Activated T-cell treated with anti-CD3 and anti-CD28 coated beads, Interleukin-2, amount 50 U/mL, for 24 hours (primary cell): Measurements from ENCODE around the gene KRT72.

Source experiments
- DNase-seq: peaks from one replicate; pipeline ENCODE4 v3.0.0-alpha.2; 2020
- H3K27ac Mint-ChIP-seq: 2 replicates; pipeline ENCODE4 v1.8.0; 2020; ENCODE audit warnings: mild to moderate bottlenecking, mixed read lengths
- H3K27me3 Mint-ChIP-seq: 2 replicates; pipeline ENCODE4 v1.8.0; 2020; ENCODE audit warnings: mixed read lengths
- H3K36me3 Mint-ChIP-seq: 2 replicates; pipeline ENCODE4 v1.8.0; 2020; ENCODE audit warnings: low read depth, mixed read lengths
- H3K4me1 Mint-ChIP-seq: 2 replicates; pipeline ENCODE4 v1.8.0; 2020; ENCODE audit warnings: low read depth, mixed read lengths
- H3K4me3 Mint-ChIP-seq: 2 replicates; pipeline ENCODE4 v1.8.0; 2020; ENCODE audit warnings: mild to moderate bottlenecking, moderate library complexity, mixed read lengths
- H3K9me3 Mint-ChIP-seq: 2 replicates; pipeline ENCODE4 v1.8.0; 2020; ENCODE audit warnings: mixed read lengths

The KRT72 gene

DNA sequence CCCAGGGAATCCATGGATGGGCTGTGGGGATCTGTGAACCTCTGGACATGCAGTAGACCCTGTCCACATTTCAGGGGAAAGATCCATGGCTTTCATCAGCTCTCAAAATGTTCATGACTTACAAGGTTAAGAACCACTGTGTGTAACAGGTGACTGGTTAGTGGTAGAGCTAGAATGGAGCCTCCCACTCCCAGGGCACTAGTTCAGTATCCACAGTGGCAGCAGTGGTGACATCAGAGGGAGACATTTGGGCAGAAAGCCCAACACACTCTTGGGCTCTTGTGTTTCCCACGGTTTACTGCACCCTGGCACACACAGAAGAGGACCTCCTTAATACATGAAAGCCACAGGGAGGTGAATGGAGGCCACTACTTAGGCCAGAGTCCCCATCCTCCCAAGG, 36.7 kb downstream of the KRT72 start:
- Mint-ChIP-seq H3K4me3 (no peak overlapping the region), H3K36me3 (no peaks in the 10 kb centered on the region), H3K4me1 (no peaks in the 10 kb centered on the region), H3K27ac (no peak overlapping the region), H3K27me3 (peaks cover 24% of the 10 kb centered on the region), H3K9me3 (no peaks in the 10 kb centered on the region)
- DNase-seq, result no peak

DNA sequence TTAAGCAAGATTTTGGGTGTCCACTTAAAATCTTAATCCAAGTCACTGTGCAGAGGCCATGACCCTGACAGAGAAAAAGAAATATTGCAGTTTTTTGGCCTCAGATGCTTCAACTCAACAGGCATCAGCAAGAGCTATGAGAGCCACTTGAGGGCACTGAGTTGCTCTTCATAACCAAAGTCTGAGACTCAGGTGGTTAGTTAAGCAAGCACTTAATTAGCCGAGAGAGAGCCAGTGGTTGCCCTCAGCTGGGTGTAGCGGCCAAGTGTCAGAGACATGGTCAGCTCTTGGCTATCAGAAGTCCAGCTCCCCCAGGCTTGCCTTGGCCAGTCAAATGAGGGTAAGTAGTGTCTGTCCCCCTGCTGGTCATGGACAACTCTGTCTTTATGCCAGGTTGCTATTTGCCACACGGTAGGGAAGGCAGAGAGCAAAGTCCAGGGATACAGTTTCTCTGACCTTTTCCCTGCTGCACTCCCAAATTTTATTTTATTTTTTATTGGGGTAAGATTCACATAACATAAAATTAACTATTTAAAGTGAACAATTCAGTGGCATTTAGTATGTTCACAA, 39.3 kb downstream of the KRT72 start:
- no peak overlapping the region for H3K27ac Mint-ChIP-seq
- peaks cover 18% of the 10 kb centered on the region for H3K27me3 Mint-ChIP-seq
- no peaks in the 10 kb centered on the region for H3K9me3 Mint-ChIP-seq
- no peaks in the 10 kb centered on the region for H3K4me1 Mint-ChIP-seq
- H3K4me3 Mint-ChIP-seq, result no peak overlapping the region
- no peaks in the 10 kb centered on the region for H3K36me3 Mint-ChIP-seq
- DNase-seq, result no peak

DNA sequence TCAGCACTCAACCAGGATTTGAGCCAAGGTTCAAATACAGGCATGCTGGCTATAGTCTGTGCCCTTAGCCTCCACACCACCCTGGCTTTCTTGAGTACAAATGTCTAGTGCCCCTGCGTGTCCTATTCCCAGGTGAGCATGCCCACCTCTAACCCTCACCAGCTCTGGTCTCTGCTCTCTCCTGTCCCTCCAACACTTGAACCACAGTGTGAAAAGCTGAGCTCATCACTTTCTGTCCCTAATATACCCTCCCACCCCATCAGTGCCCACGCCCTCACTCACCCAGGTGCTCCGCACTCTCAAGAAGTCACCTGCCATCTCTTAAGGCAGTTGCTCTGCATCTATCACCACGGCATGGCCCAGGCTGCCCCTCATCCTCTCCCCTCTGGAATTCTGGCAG, 41.3 kb downstream of the KRT72 start:
- no peak overlapping the region for H3K27ac Mint-ChIP-seq
- H3K9me3 Mint-ChIP-seq, result no peaks in the 10 kb centered on the region
- no peak overlapping the region for H3K4me3 Mint-ChIP-seq
- DNase-seq, result no peak
- H3K4me1 Mint-ChIP-seq, result no peaks in the 10 kb centered on the region
- no peaks in the 10 kb centered on the region for H3K36me3 Mint-ChIP-seq
- peaks cover 14% of the 10 kb centered on the region for H3K27me3 Mint-ChIP-seq

DNA sequence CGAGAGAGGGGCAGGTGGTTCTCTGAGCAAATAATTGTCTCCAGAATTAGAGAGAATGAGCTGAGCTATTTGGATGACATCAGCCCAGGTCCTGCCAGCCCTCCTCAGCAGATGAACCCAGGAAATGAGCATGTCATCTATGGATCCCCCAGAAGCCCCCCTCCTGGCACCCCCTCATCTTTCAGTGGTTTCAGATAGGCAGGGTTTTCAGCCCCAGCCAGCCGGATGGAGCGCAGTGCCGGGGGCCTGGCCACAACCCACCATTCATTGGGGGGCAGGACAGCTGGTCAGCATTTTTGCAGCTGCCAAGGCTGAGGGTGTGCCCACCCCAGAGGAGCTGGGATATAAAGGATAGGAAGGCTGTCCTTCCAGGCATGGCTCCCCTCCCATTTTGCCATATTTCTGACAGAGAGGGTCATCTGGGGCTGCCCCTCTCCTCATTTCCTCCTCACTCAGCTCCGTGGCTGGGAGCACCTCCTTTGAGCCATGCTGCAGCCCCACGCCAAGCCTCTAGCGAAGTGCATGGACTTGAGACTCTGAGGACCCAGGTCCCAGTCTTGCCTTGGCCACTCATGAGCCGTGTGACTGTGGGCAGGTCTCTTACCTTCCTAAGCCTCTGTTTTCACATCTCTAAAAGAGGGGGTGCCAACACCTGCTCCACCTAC, 42.4 kb downstream of the KRT72 start:
- Mint-ChIP-seq H3K27ac (no peak overlapping the region), H3K9me3 (no peaks in the 10 kb centered on the region), H3K4me3 (no peak overlapping the region), H3K36me3 (no peaks in the 10 kb centered on the region), H3K27me3 (peaks cover 10% of the 10 kb centered on the region), H3K4me1 (no peaks in the 10 kb centered on the region)
- no peak for DNase-seq

DNA sequence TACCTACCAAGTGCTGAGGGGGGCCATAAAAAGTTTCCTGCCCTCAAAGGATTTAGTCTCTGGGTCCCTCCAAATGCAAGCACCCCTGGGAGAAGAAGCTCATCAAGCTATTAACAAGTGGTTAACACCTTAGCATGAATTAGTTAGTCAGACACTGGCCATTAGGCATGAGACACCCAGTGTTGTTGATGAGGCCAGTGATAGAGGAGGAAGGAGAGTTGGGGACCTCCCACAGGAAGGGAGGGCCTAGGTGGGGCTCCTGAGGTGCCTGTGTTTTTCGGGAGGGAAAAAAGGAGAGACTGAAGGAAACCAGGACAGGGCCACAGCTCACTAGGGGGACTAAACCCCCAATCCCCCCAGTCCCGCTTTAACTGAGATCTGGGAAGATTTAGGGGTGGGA, 43.8 kb downstream of the KRT72 start:
- DNase-seq, result no peak
- Mint-ChIP-seq H3K9me3 (no peaks in the 10 kb centered on the region), H3K27ac (no peak overlapping the region), H3K4me3 (no peak overlapping the region), H3K27me3 (peaks cover 10% of the 10 kb centered on the region), H3K36me3 (no peaks in the 10 kb centered on the region), H3K4me1 (no peaks in the 10 kb centered on the region)

DNA sequence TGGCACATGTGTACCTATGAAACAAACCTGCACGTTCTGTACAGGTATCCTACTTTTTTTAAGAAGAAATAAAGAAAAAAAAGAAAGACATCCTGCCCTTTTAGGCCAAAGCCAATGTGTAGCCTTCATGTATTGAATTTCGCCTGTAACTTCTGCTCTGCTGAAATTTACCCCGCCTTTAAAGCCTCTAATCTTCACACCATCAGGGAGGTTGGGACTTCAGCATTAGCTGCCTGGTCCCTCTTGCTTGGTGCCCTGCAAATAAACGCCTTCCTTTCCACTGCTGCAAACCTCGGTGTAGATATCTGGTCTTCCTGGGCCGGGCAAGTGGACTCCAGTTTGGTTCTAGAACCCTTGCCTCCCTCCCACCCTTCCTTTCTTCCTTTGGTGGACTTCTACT, 45.7 kb downstream of the KRT72 start:
- H3K9me3 Mint-ChIP-seq, result no peaks in the 10 kb centered on the region
- H3K4me3 Mint-ChIP-seq, result no peak overlapping the region
- no peaks in the 10 kb centered on the region for H3K36me3 Mint-ChIP-seq
- no peaks in the 10 kb centered on the region for H3K4me1 Mint-ChIP-seq
- no peak overlapping the region for H3K27ac Mint-ChIP-seq
- DNase-seq, result no peak
- H3K27me3 Mint-ChIP-seq, result peaks cover 12% of the 10 kb centered on the region

DNA sequence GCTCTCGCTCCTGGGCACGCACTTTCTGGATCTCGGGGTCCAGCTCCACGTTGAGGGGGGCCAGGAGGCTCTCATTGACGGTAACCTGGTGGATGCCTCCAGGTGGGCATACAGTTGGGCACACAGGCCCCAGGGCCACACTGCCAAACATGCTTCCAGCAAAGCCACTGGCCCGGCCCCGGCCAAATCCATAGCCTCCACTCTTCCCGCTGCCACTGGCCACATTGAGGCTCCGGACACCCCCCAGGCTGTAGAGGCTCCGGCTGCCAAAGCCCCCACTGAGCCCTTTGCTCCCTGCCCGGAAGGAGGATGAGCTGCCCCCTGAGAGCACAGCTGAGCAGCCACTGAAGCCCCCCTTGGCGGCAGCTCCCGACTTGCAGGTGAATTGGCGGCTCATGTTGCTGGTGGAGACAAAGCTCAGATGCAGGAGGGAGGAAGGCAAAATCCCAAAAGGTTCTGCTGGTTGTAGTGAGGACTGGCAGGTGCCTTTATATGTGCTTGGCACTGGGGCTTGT, 48.5 kb downstream of the KRT72 start, which contains the start of gene KRT71:
Gene KRT71, minus strand, starts transcription at position 465 of the 515 bp plus-strand sequence. Its CDS starts 68 bp downstream, at position 397.
- no peaks in the 10 kb centered on the region for H3K36me3 Mint-ChIP-seq
- DNase-seq, result no peak
- no peak within 1 kb of the TSS for H3K27ac Mint-ChIP-seq
- H3K9me3 Mint-ChIP-seq, result no peaks in the 10 kb centered on the region
- no peaks in the 10 kb centered on the region for H3K4me1 Mint-ChIP-seq
- H3K27me3 Mint-ChIP-seq, result peaks cover 5% of the 10 kb centered on the region
- no peak within 1 kb of the TSS for H3K4me3 Mint-ChIP-seq

DNA sequence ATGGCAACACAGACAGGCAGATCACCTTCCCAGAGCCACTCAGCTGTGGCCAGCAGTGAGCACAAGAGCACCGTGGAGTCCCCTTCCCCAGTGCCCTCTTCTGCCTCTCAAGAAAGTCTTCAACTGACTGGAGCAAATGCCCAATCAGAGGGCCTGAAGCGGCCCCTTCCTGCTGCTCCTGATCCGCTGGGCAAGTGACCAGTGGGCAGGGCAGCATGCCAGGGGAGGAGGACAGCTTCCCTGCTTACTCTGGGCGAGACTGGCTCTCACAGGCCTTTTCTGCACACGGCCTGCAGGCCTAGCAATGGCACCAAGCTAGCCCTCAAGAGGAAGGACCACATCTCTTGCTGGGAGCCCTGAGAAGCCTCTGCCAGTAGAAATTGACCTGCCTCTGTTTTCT, 49.2 kb downstream of the KRT72 start:
- H3K9me3 Mint-ChIP-seq, result no peaks in the 10 kb centered on the region
- no peak overlapping the region for H3K4me3 Mint-ChIP-seq
- peaks cover 5% of the 10 kb centered on the region for H3K27me3 Mint-ChIP-seq
- H3K36me3 Mint-ChIP-seq, result no peaks in the 10 kb centered on the region
- no peak overlapping the region for H3K27ac Mint-ChIP-seq
- H3K4me1 Mint-ChIP-seq, result no peaks in the 10 kb centered on the region
- DNase-seq, result no peak

DNA sequence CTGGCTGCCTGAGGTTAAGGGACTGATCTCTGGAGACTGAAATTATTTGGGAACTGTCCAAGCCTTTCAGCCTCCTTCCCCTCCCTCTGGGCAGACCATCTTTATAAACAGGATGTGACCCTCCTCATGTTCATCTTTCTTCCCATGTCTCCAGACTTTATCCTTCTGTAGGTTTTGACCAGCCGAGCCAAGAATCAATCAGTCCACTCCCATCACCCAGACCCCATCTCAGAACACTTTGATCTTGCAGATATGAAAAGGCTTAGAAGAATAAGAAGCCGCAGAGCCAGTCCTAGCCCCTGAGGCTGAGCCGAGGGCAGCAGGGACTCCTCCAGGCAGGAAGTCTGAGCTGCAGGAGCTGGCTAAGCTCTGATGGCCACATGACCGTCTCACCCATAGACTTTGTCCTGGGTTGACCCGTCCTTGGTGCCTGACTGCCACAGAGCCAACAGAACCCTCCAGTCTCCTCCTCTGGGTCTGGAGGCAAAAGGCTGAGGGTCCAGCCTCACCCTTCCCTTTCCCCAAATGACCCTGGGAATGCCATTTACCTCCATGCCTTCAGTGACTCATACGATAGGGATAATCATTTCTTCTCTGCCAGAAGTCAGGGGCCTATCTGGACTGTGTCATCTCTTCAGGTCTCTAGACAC, 49.9 kb downstream of the KRT72 start:
- Mint-ChIP-seq H3K27me3 (peaks cover 5% of the 10 kb centered on the region), H3K27ac (no peak overlapping the region), H3K4me3 (no peak overlapping the region), H3K4me1 (no peaks in the 10 kb centered on the region), H3K9me3 (no peaks in the 10 kb centered on the region), H3K36me3 (no peaks in the 10 kb centered on the region)
- no peak for DNase-seq

DNA sequence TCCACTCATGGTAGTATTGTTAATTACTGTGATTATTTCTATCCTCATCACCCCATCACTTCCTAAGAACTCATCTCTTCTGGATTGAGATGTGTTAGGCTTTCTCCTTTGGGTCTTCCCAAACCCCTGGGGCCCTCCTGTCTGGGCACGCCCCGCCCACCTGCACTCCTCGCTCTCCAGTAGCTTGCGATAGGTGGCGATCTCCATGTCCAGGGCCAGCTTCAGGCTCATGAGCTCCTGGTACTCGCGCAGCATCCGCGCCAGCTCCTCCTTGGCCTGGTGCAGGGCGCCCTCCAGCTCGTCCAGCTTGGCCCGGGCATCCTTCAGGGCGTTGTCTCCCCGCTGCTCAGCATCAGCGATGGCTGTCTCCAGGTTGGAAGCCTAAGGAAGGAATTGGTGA, 55.1 kb downstream of the KRT72 start:
- Mint-ChIP-seq H3K27me3 (peaks cover 1% of the 10 kb centered on the region), H3K9me3 (no peaks in the 10 kb centered on the region)
- DNase-seq, result no peak

DNA sequence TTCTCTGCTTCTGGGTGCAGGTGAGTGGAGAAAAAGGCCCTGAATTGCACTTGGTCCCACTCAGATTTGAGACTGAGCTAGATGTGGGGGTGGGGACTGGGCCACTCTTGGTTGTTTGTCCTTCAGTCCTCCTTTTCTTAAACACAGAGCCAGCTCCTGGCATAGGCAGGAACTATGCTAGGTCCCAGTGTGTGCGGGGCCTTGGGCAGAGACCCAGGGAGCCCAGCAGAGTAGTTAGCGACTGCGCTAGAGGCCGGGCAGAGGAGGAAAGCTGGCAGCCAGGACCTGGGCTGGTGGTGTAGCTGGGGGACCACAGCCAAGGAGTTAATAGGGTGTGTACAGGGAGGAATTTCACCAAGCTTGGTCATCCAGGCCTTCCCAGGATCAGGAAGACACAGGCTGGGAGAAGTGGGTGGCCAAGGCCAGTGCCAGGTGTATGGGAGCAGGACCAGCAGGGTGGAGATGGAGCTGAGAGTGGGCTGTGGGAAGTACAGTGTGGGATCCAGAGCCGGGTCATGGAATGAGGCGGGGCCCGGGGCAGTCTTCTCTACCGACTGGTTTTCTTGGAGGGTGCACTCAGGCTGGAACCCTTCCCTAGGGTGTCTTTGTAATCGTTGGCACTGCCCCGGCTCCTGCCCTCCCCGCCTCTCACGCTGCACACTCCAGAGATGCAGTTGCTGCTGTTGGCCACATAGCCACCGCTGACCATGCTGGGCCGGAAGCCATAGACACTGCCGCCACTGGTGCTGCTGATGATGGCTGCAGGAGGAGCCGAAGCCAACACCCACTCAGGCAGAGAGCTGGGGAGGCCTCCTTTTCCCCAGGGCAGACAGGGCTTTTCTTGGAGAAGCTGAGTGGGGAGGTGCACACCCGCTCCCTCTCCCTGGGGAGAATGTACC, 57.0 kb downstream of the KRT72 start:
- H3K36me3 Mint-ChIP-seq, result no peaks in the 10 kb centered on the region
- DNase-seq, result no peak
- no peaks in the 10 kb centered on the region for H3K9me3 Mint-ChIP-seq
- H3K27me3 Mint-ChIP-seq, result no peaks in the 10 kb centered on the region
- no peak overlapping the region for H3K4me3 Mint-ChIP-seq
- H3K4me1 Mint-ChIP-seq, result peaks cover 3% of the 10 kb centered on the region
- H3K27ac Mint-ChIP-seq, result no peak overlapping the region

More for the DNA sequence above, 55.1 kb downstream of the KRT72 start:
- Mint-ChIP-seq H3K36me3 (no peaks in the 10 kb centered on the region), H3K4me3 (no peak overlapping the region), H3K4me1 (peaks cover 3% of the 10 kb centered on the region), H3K27ac (no peak overlapping the region)

DNA sequence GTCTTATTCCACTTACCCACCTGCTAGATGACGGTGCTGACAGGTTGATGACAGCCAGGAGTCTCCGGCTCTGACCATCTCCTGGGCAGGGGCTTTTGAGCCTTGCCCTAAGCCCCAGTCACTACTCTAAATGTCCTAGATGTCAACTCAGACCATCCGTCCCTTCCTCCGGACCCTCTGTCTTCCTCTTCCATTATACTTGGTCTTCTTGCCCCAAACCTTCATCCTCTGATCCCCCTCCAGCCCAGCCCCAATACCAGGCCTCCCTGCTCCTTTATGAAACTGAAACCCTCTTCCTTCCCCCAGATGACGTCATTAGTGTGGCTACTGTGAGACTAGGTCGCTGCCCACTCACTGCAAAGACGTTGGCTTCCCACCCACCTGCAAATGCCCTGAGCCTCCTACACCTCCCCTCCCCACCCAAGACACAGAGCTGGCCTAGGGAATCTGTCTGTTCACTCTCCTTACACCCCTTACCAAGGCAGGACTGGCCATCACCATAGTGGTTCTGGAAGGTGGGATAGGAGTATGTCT, 58.4 kb downstream of the KRT72 start:
- H3K36me3 Mint-ChIP-seq, result no peaks in the 10 kb centered on the region
- no peak overlapping the region for H3K4me3 Mint-ChIP-seq
- no peaks in the 10 kb centered on the region for H3K27me3 Mint-ChIP-seq
- peaks cover 3% of the 10 kb centered on the region for H3K4me1 Mint-ChIP-seq
- no peaks in the 10 kb centered on the region for H3K9me3 Mint-ChIP-seq
- H3K27ac Mint-ChIP-seq, result no peak overlapping the region
- DNase-seq, result no peak

DNA sequence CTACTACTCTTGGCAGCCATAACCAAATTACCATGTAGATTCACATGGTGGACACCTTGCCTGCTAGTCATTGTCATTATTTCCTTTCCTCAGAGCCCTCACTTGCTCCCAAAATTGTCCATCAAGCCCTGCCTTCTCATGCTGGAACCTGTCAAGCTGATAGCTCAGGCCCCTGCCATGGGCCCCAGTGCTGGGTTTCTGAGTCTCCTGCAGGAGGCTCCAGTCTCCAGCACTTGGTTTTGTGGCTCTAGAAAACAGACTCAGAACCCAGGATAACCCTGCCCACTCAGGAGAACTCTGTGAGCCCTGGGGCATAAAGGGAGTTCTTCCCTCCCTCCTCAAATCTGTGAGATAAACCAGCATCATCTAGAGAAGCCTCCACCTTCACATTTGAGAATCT, 59.1 kb downstream of the KRT72 start:
- peaks cover 3% of the 10 kb centered on the region for H3K4me1 Mint-ChIP-seq
- DNase-seq, result no peak
- no peaks in the 10 kb centered on the region for H3K9me3 Mint-ChIP-seq
- H3K27me3 Mint-ChIP-seq, result no peaks in the 10 kb centered on the region
- no peak overlapping the region for H3K27ac Mint-ChIP-seq
- H3K4me3 Mint-ChIP-seq, result no peak overlapping the region
- no peaks in the 10 kb centered on the region for H3K36me3 Mint-ChIP-seq

DNA sequence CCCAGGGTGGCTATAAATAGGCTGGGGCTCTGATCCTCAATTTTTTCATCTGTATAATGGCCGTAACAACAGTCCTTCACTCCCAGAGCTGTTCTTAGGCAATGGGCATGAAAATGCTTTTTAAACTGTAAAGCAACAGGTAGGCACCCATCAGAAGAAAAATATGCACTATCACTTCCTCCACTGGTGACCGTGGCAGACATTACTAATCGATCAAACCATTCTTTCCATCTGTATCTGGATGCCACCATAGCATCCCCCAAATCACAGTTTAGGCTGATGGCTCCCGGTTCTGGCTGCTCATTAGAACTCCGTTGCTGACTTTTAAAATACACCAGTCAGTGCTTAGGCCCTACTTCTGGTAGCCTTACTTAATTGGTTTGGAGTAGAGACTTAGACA, 59.6 kb downstream of the KRT72 start:
- Mint-ChIP-seq H3K27ac (no peak overlapping the region), H3K27me3 (peaks cover 3% of the 10 kb centered on the region), H3K9me3 (no peaks in the 10 kb centered on the region), H3K4me1 (peaks cover 3% of the 10 kb centered on the region), H3K4me3 (no peak overlapping the region), H3K36me3 (no peaks in the 10 kb centered on the region)
- no peak for DNase-seq
